Measurements from ENCODE around the gene FEM1C. TPM values are rescaled to one million over a fixed set of nuclear protein-coding genes. Genes with fewer than 3 reads are reported as not detected.
"Not testable (repeated sequence)": the region's sequence is repeated elsewhere in the genome, so short reads cannot be mapped to it uniquely, and the experiment has no call there.

Gene FEM1C
- total RNA-seq, 2 donors from 2014 or later, result 31.3 to 31.7 TPM

- Mint-ChIP-seq H3K27ac (no peak overlapping the region), H3K36me3 (ENCODE audit: low read depth) (no peaks in the 10 kb centered on the region), H3K4me3 (no peak overlapping the region), H3K4me1 (peaks cover 2% of the 10 kb centered on the region), H3K27me3 (peaks cover 50% of the 10 kb centered on the region)
- ATAC-seq, result no peak
- DNase-seq, result no peak
- H3K9me3 ChIP-seq (ENCODE audit: control insufficient read depth, low read length, poor library complexity, severe bottlenecking), result no peaks in the 10 kb centered on the region
These were observed 47.5 kb downstream of the FEM1C start for GRCh38 chr5:115496936-115497576.

DNA sequence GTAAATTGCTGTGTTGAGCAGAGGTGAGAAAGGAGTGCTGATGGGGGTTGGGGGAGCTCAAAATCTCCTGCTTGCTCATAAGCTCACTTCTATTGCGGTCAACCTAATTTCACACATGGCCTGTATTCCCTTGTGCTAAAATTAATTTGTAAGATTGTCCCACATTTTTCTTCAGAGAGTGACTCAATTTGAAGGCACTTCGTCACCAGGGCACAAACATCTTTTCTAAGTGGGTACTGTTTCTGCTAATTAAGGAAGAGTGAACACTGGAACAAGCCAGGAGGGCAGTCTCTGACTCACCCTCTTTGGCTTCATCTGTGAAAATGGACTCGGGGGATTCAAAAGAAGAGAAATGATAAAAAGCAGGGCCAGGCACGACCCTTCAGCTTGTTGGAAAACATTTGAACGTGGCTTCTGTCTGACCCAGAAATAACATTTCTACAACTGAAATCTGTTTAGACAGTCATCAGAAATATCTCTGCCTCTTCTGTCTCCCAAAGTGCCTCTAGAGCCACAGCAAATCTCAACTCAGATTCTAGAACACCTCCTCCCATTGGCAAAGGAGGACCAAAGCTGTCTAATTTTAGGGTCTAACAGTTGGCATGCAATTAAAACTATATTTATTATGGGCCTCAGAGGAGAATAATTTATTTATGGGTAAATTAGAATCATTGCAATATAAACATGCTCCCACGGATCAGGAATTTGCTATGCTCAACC is 49.8 kb downstream of the FEM1C start:
- Mint-ChIP-seq H3K4me1 (peaks cover 2% of the 10 kb centered on the region), H3K36me3 (ENCODE audit: low read depth) (no peaks in the 10 kb centered on the region), H3K27ac (no peak overlapping the region), H3K4me3 (no peak overlapping the region), H3K27me3 (peaks cover 50% of the 10 kb centered on the region)
- DNase-seq, result no peak
- ATAC-seq, result no peak
- H3K9me3 ChIP-seq (ENCODE audit: control insufficient read depth, low read length, poor library complexity, severe bottlenecking), result no peaks in the 10 kb centered on the region

- Mint-ChIP-seq H3K27me3 (peaks cover 43% of the 10 kb centered on the region), H3K36me3 (ENCODE audit: low read depth) (no peaks in the 10 kb centered on the region), H3K27ac (no peak overlapping the region), H3K4me1 (peaks cover 2% of the 10 kb centered on the region), H3K4me3 (no peak overlapping the region)
- DNase-seq (no peak), ATAC-seq (no peak)
- no peaks in the 10 kb centered on the region for H3K9me3 ChIP-seq (ENCODE audit: control insufficient read depth, low read length, poor library complexity, severe bottlenecking)
These were observed 54.0 kb downstream of the FEM1C start for GRCh38 chr5:115490596-115490995.

DNA sequence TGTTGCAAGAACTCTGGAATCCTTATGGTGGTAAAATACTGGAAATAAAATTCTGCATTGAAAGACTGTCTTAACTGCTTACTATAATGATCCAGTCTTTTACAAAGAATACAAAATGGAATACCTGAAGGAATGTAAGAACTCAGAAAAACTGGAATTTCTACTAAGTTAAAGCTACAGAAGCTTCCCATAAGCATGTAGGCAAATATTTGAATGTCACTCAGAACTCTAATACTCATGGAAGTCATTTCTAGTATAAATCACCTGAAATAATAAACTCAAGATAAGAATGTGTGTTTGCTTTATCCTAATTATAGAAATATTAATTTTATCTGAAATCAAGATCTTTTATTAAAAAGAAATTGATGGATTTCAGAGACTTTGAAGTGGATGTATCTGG is 54.8 kb downstream of the FEM1C start:
- Mint-ChIP-seq H3K36me3 (ENCODE audit: low read depth) (no peaks in the 10 kb centered on the region), H3K27ac (no peak overlapping the region), H3K4me1 (peaks cover 2% of the 10 kb centered on the region), H3K27me3 (peaks cover 37% of the 10 kb centered on the region), H3K4me3 (no peak overlapping the region)
- ATAC-seq, result no peak
- no peak for DNase-seq
- H3K9me3 ChIP-seq (ENCODE audit: control insufficient read depth, low read length, poor library complexity, severe bottlenecking), result no peaks in the 10 kb centered on the region

DNA sequence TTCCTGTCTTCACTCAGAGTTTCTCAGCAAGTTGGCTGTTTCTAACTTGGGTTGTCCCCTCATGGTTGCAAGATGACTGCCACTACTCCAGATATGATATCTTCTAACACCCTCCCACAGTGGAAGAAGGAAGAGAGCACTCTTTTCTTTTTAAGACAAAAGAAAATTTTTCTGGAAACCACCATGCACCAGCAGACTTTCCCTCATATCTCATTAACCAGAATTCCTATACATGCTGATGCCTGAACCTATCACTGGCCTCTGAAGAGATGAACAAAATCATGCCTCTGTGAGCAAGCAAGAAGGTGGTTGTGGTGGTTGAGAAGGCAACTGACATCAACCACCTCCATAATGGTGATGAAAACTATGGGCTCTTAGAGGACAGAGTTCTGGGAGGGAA is 56.8 kb downstream of the FEM1C start:
- Mint-ChIP-seq H3K27ac (no peak overlapping the region), H3K4me3 (no peak overlapping the region), H3K4me1 (no peaks in the 10 kb centered on the region), H3K27me3 (peaks cover 19% of the 10 kb centered on the region), H3K36me3 (ENCODE audit: low read depth) (no peaks in the 10 kb centered on the region)
- ATAC-seq (no peak), DNase-seq (no peak)
- H3K9me3 ChIP-seq (ENCODE audit: control insufficient read depth, low read length, poor library complexity, severe bottlenecking), result no peaks in the 10 kb centered on the region

- no peak overlapping the region for H3K4me3 Mint-ChIP-seq
- peaks cover 13% of the 10 kb centered on the region for H3K27me3 Mint-ChIP-seq
- no peaks in the 10 kb centered on the region for H3K4me1 Mint-ChIP-seq
- no peak overlapping the region for H3K27ac Mint-ChIP-seq
- no peaks in the 10 kb centered on the region for H3K36me3 Mint-ChIP-seq (ENCODE audit: low read depth)
- H3K9me3 ChIP-seq (ENCODE audit: control insufficient read depth, low read length, poor library complexity, severe bottlenecking), result no peaks in the 10 kb centered on the region
- DNase-seq (no peak), ATAC-seq (no peak)
These were observed 57.4 kb downstream of the FEM1C start for GRCh38 chr5:115487168-115487567.

DNA sequence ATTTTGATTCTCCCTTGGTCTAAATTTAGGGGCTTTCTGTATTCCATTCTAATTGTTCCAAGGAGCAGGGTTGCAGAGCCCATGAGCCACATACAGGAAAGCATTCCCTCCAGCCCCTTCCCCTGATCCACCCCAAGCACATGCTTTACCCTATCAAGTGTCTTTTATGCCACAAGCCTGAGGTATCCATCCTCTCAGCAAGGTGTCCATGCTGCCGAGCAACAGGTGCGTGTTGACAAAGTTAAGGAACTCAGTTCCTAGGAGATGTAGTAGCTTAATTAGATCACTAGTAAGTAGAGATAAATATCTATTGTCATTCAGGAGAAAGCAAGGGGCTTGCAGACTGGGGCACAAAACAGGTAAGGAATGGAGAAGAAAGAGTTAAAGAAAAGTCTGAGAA is 57.8 kb downstream of the FEM1C start:
- Mint-ChIP-seq H3K27ac (no peak overlapping the region), H3K36me3 (ENCODE audit: low read depth) (no peaks in the 10 kb centered on the region), H3K4me1 (no peaks in the 10 kb centered on the region), H3K27me3 (peaks cover 17% of the 10 kb centered on the region), H3K4me3 (no peak overlapping the region)
- no peaks in the 10 kb centered on the region for H3K9me3 ChIP-seq (ENCODE audit: control insufficient read depth, low read length, poor library complexity, severe bottlenecking)
- DNase-seq, result no peak
- no peak for ATAC-seq

GRCh38 chr5:115484368-115484767 is 60.2 kb downstream of the FEM1C start:
- DNase-seq, result no peak
- ATAC-seq, result no peak
- H3K36me3 Mint-ChIP-seq (ENCODE audit: low read depth), result no peaks in the 10 kb centered on the region
- H3K27ac Mint-ChIP-seq, result no peak overlapping the region
- H3K27me3 Mint-ChIP-seq, result peaks cover 34% of the 10 kb centered on the region
- H3K4me3 Mint-ChIP-seq, result no peak overlapping the region
- H3K9me3 ChIP-seq (ENCODE audit: control insufficient read depth, low read length, poor library complexity, severe bottlenecking), result no peaks in the 10 kb centered on the region
- no peaks in the 10 kb centered on the region for H3K4me1 Mint-ChIP-seq

- no peaks in the 10 kb centered on the region for H3K9me3 ChIP-seq (ENCODE audit: control insufficient read depth, low read length, poor library complexity, severe bottlenecking)
- peaks cover 51% of the 10 kb centered on the region for H3K27me3 Mint-ChIP-seq
- H3K4me1 Mint-ChIP-seq, result no peaks in the 10 kb centered on the region
- H3K4me3 Mint-ChIP-seq, result no peak overlapping the region
- DNase-seq, result no peak
- no peak for ATAC-seq
- peaks cover 2% of the 10 kb centered on the region for H3K36me3 Mint-ChIP-seq (ENCODE audit: low read depth)
- H3K27ac Mint-ChIP-seq, result no peak overlapping the region
These were observed 63.7 kb downstream of the FEM1C start for GRCh38 chr5:115480900-115481299.

DNA sequence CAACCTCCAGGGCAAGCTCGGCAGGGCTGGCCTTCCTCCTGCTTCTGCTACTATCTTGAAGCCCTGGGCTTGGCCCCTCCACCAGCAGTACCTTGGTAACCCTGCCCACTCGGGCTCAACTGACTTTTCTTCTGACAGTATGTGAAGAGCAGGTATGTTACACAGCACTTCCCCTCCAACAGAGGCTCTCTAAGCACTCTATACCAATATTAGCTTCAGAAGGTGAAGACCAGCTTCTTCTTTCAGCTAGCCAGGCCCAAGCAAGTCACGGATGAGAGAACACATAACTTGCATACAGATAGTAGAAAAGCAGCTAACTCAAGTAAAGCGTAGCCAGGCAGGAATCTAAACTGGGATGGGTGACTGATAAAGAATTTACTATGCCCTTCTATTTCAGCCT is 64.3 kb downstream of the FEM1C start:
- no peak for ATAC-seq
- H3K27ac Mint-ChIP-seq, result no peak overlapping the region
- H3K4me3 Mint-ChIP-seq, result no peak overlapping the region
- no peaks in the 10 kb centered on the region for H3K4me1 Mint-ChIP-seq
- DNase-seq, result no peak
- peaks cover 52% of the 10 kb centered on the region for H3K27me3 Mint-ChIP-seq
- no peaks in the 10 kb centered on the region for H3K9me3 ChIP-seq (ENCODE audit: control insufficient read depth, low read length, poor library complexity, severe bottlenecking)
- peaks cover 2% of the 10 kb centered on the region for H3K36me3 Mint-ChIP-seq (ENCODE audit: low read depth)

- H3K9me3 ChIP-seq (ENCODE audit: control insufficient read depth, low read length, poor library complexity, severe bottlenecking); H3K36me3 Mint-ChIP-seq (ENCODE audit: low read depth); ATAC-seq; H3K4me3 Mint-ChIP-seq; DNase-seq; H3K27ac Mint-ChIP-seq; H3K4me1 Mint-ChIP-seq: not testable (repeated sequence)
- H3K27me3 Mint-ChIP-seq, result peaks cover 55% of the 10 kb centered on the region
These were observed 65.3 kb downstream of the FEM1C start for GRCh38 chr5:115479166-115479873.

DNA sequence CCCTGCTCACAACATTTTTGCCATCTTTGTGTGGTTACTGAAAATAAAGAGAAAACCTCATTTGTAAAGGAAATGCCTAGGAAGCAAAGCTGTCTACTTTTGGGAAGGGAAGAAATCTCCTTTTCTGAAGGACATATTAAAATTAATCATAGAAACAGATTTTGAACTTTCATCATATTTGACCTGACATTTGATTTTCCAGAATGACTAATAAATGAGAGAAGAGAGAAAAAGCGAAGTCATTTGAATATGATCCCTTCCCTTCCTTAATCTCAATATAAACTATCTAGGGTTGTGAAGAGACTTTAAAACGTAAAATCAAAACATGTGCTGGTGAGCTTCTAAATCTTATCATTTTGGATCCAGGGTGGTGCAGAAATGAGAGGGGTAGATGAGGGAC is 66.3 kb downstream of the FEM1C start:
- no peaks in the 10 kb centered on the region for H3K9me3 ChIP-seq (ENCODE audit: control insufficient read depth, low read length, poor library complexity, severe bottlenecking)
- peaks cover 62% of the 10 kb centered on the region for H3K27me3 Mint-ChIP-seq
- ATAC-seq (no peak), DNase-seq (no peak)
- no peak overlapping the region for H3K4me3 Mint-ChIP-seq
- peaks cover 2% of the 10 kb centered on the region for H3K36me3 Mint-ChIP-seq (ENCODE audit: low read depth)
- H3K27ac Mint-ChIP-seq, result no peak overlapping the region
- no peaks in the 10 kb centered on the region for H3K4me1 Mint-ChIP-seq

GRCh38 chr5:115477581-115477980 is 67.0 kb downstream of the FEM1C start:
- DNase-seq (no peak), ATAC-seq (no peak)
- no peaks in the 10 kb centered on the region for H3K9me3 ChIP-seq (ENCODE audit: control insufficient read depth, low read length, poor library complexity, severe bottlenecking)
- H3K27me3 Mint-ChIP-seq, result peaks cover 62% of the 10 kb centered on the region
- H3K36me3 Mint-ChIP-seq (ENCODE audit: low read depth), result peaks cover 2% of the 10 kb centered on the region
- H3K27ac Mint-ChIP-seq, result no peak overlapping the region
- H3K4me3 Mint-ChIP-seq, result no peak overlapping the region
- H3K4me1 Mint-ChIP-seq, result peaks cover under 1% of the 10 kb centered on the region

All from T-helper 17 cell (primary cell).